ENCODE measurements around the gene ERCC2.

ERCC2 gene

DNA sequence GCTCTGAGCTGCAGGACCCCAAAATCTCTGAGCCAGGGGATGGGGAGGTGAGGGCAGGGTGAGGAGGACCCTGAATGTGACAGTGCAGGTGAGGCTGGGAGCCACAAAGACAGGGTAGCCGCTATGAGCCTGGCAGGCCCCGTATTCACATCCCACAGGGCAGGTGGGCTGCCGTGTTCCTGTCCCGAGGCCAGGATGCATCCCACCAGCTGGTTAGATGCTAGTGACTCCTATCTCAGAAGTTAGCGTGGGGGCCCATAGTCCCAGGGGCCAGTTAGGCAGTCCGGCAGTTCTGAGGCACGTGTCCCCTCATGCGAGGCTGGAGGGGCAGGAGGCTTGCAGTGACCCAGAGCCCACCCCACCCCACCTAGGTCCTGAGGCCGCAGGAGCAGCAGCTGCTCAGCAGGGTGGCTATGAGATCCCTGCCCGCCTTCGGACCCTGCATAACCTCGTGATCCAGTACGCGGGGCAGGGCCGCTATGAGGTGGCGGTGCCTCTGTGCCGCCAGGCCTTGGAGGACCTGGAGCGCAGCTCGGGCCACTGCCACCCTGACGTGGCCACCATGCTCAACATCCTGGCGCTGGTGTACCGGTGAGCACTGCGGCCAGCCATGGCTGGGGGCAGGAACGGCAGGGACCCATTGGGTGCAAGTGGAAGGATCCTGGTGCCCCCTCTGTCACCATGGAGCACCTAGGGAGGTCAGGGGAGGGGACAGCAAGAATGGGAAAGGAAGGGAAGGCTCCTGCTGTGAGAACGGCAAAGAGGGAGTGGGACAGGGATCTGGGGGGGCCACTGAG lies 22.6 kb downstream of the ERCC2 start:
- Histone ChIP-seq H3K4me1 (ENCODE audit: control insufficient read depth, low read length) (no peaks in the 10 kb centered on the region), H3K27ac (ENCODE audit: low read depth, low read length) (no peak overlapping the region), H3K9me3 (ENCODE audit: control insufficient read depth, insufficient read depth, low read length) (no peaks in the 10 kb centered on the region), H3K79me2 (ENCODE audit: control insufficient read depth, low read length) (no peaks in the 10 kb centered on the region), H4K20me1 (ENCODE audit: control insufficient read depth, insufficient read depth, low read depth, low read length) (no peaks in the 10 kb centered on the region), H3K9me2 (replicated peaks; ENCODE audit: control insufficient read depth, low read length) (no peaks in the 10 kb centered on the region), H3F3A (ENCODE audit: control insufficient read depth, insufficient read depth) (no peaks in the 10 kb centered on the region), H3K36me3 (ENCODE audit: control insufficient read depth, low read length) (peaks cover 7% of the 10 kb centered on the region; the same call in 1 of the 2 replicates), H3K4me3 (ENCODE audit: low read length) (no peak overlapping the region), H3K4me2 (ENCODE audit: low read length) (no peak overlapping the region), H3K27me3 (ENCODE audit: control insufficient read depth, low read length) (no peaks in the 10 kb centered on the region)
- TF ChIP-seq, protein P1, sequence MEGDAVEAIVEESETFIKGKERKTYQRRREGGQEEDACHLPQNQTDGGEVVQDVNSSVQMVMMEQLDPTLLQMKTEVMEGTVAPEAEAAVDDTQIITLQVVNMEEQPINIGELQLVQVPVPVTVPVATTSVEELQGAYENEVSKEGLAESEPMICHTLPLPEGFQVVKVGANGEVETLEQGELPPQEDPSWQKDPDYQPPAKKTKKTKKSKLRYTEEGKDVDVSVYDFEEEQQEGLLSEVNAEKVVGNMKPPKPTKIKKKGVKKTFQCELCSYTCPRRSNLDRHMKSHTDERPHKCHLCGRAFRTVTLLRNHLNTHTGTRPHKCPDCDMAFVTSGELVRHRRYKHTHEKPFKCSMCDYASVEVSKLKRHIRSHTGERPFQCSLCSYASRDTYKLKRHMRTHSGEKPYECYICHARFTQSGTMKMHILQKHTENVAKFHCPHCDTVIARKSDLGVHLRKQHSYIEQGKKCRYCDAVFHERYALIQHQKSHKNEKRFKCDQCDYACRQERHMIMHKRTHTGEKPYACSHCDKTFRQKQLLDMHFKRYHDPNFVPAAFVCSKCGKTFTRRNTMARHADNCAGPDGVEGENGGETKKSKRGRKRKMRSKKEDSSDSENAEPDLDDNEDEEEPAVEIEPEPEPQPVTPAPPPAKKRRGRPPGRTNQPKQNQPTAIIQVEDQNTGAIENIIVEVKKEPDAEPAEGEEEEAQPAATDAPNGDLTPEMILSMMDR (IDR thresholded peaks at IDR 0.05; ENCODE audit: low read depth, low read length, poor library complexity, severe bottlenecking) = no peak
- no peak for TF ChIP-seq EZH2phosphoT487 (IDR thresholded peaks at IDR 0.05; ENCODE audit: borderline replicate concordance, low read length)

DNA sequence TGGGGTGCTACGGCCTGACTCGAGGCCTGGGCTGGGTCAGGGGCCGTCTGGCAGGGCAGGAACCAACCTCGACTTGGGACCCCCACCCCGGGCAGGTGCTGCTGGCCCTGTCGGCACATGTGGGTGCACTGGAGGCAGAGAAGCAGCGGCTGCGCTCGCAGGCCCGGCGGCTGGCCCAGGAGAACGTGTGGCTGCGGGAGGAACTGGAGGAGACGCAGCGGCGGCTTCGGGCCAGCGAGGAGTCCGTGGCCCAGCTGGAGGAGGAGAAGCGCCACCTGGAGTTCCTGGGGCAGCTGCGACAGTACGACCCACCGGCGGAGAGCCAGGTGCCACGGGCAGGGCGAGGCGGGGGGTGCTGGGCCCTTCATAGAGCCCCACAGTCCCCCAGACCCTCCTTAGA lies 23.9 kb downstream of the ERCC2 start:
- Histone ChIP-seq H3K4me1 (ENCODE audit: control insufficient read depth, low read length) (no peaks in the 10 kb centered on the region), H3K4me2 (ENCODE audit: low read length) (no peak overlapping the region), H3K4me3 (ENCODE audit: low read length) (no peak overlapping the region), H3K27ac (ENCODE audit: low read depth, low read length) (no peak overlapping the region), H3K79me2 (ENCODE audit: control insufficient read depth, low read length) (no peaks in the 10 kb centered on the region), H4K20me1 (ENCODE audit: control insufficient read depth, insufficient read depth, low read depth, low read length) (no peaks in the 10 kb centered on the region), H3K36me3 (ENCODE audit: control insufficient read depth, low read length) (peaks cover 6% of the 10 kb centered on the region; the same call in 1 of the 2 replicates), H3K27me3 (ENCODE audit: control insufficient read depth, low read length) (no peaks in the 10 kb centered on the region), H3K9me2 (replicated peaks; ENCODE audit: control insufficient read depth, low read length) (no peaks in the 10 kb centered on the region), H3F3A (ENCODE audit: control insufficient read depth, insufficient read depth) (no peaks in the 10 kb centered on the region), H3K9me3 (ENCODE audit: control insufficient read depth, insufficient read depth, low read length) (no peaks in the 10 kb centered on the region)
- TF ChIP-seq, protein P1 (IDR thresholded peaks at IDR 0.05; ENCODE audit: low read depth, low read length, poor library complexity, severe bottlenecking) = no peak
- TF ChIP-seq EZH2phosphoT487 (IDR thresholded peaks at IDR 0.05; ENCODE audit: borderline replicate concordance, low read length) = no peak

DNA sequence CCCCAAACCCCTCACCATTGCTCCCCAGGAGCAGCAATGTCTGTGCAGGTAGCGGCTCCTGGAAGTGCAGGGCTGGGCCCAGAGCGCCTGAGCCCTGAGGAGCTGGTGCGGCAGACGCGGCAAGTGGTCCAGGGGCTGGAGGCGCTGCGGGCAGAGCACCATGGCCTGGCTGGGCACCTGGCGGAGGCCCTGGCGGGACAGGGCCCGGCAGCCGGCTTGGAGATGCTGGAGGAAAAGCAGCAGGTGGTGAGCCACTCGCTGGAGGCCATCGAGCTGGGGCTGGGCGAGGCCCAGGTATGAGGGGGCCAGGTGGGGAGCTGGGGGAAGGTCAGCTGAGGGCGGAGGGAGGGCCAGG lies 24.9 kb downstream of the ERCC2 start:
- Histone ChIP-seq H3K79me2 (ENCODE audit: control insufficient read depth, low read length) (no peaks in the 10 kb centered on the region), H3K4me3 (ENCODE audit: low read length) (no peak overlapping the region), H3K27ac (ENCODE audit: low read depth, low read length) (no peak overlapping the region), H3K36me3 (ENCODE audit: control insufficient read depth, low read length) (no peaks in the 10 kb centered on the region), H3K4me1 (ENCODE audit: control insufficient read depth, low read length) (peaks cover 3% of the 10 kb centered on the region), H3K27me3 (ENCODE audit: control insufficient read depth, low read length) (no peaks in the 10 kb centered on the region), H4K20me1 (ENCODE audit: control insufficient read depth, insufficient read depth, low read depth, low read length) (no peaks in the 10 kb centered on the region), H3K4me2 (ENCODE audit: low read length) (no peak overlapping the region), H3K9me2 (replicated peaks; ENCODE audit: control insufficient read depth, low read length) (no peaks in the 10 kb centered on the region), H3F3A (ENCODE audit: control insufficient read depth, insufficient read depth) (no peaks in the 10 kb centered on the region), H3K9me3 (ENCODE audit: control insufficient read depth, insufficient read depth, low read length) (no peaks in the 10 kb centered on the region)
- TF ChIP-seq, protein P1 (IDR thresholded peaks at IDR 0.05; ENCODE audit: low read depth, low read length, poor library complexity, severe bottlenecking) = no peak
- TF ChIP-seq EZH2phosphoT487 (IDR thresholded peaks at IDR 0.05; ENCODE audit: borderline replicate concordance, low read length) = no peak

Data from DOHH2 (cell line).